IPS-18a (cell line): Measurements from ENCODE around the gene ATP7B.

Experiments
- H3K27ac ChIP-seq: one replicate; pipeline ENCODE4 v1.5.1; 2013; ENCODE audit warnings: low read length
- H3K27me3 ChIP-seq: one replicate; pipeline ENCODE4 v1.6.1; 2013; ENCODE audit warnings: mild to moderate bottlenecking, low read length; ENCODE audit not compliant: control insufficient read depth, insufficient read depth
- H3K36me3 ChIP-seq: one replicate; pipeline ENCODE4 v1.6.1; 2013; ENCODE audit warnings: low read depth, low read length; ENCODE audit not compliant: control insufficient read depth
- H3K4me1 ChIP-seq: one replicate; pipeline ENCODE4 v1.6.1; 2013; ENCODE audit warnings: low read depth, low read length; ENCODE audit not compliant: control insufficient read depth
- H3K4me3 ChIP-seq: one replicate; pipeline ENCODE4 v1.5.1; 2013; ENCODE audit warnings: low read length
- H3K9ac ChIP-seq: one replicate; pipeline ENCODE4 v1.6.1; 2013; ENCODE audit warnings: mild to moderate bottlenecking, low read length, moderate library complexity
- H3K9me3 ChIP-seq: one replicate; pipeline ENCODE4 v1.6.1; 2013; ENCODE audit warnings: low read depth, low read length; ENCODE audit not compliant: control insufficient read depth

ATP7B gene

DNA sequence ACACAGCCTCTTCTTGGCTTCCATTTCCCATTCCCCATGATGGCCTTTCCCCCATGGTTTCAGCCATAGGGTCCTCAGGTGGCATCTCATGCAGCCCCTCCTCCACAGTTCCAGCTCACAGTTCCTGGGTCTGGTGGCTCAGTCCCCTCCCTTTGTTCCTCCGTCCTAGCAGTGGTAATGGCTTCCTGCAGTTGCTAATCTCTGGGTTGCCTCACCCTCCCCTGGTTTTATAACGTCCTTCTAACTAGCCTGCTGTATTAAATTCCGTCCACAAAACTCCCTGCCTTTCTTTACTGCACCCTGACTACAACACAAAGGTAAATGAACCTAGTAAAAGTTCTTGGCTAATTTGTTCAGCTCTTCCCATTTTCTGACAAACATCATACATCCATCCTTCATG, 118.6 kb downstream of the ATP7B start:
- Histone ChIP-seq H3K36me3 (no peaks in the 10 kb centered on the region), H3K9ac (no peak overlapping the region), H3K4me3 (no peak overlapping the region), H3K27me3 (no peaks in the 10 kb centered on the region), H3K27ac (no peak overlapping the region), H3K4me1 (no peaks in the 10 kb centered on the region), H3K9me3 (no peaks in the 10 kb centered on the region)

DNA sequence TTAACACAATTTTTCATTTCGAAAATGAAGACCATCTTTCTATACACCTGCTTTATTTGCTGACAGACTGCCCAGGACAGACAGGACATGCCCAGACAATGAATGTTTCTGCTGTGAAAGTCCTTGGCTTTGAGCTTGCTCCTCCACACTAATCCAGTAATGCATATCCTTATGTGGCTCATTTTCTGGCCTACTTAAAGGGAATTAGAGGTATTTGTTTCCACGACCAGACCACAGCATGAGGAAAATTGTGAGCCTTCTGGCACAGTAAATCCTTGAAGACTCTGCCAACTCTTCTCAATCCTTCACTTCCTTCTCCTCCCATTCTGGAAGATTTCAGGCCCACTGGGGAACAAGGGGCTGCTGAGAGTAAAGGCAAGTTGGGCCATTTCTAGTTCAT, 123.8 kb downstream of the ATP7B start:
- no peak overlapping the region for H3K4me3 ChIP-seq
- no peaks in the 10 kb centered on the region for H3K9me3 ChIP-seq
- no peaks in the 10 kb centered on the region for H3K36me3 ChIP-seq
- H3K27me3 ChIP-seq = no peaks in the 10 kb centered on the region
- no peak overlapping the region for H3K27ac ChIP-seq
- no peaks in the 10 kb centered on the region for H3K4me1 ChIP-seq
- no peak overlapping the region for H3K9ac ChIP-seq

GRCh38 chr13:51885651-51886050, 125.6 kb downstream of the ATP7B start:
- Histone ChIP-seq H3K36me3 (no peaks in the 10 kb centered on the region), H3K9me3 (no peaks in the 10 kb centered on the region), H3K9ac (no peak overlapping the region), H3K4me1 (no peaks in the 10 kb centered on the region), H3K4me3 (no peak overlapping the region), H3K27me3 (no peaks in the 10 kb centered on the region), H3K27ac (no peak overlapping the region)

DNA sequence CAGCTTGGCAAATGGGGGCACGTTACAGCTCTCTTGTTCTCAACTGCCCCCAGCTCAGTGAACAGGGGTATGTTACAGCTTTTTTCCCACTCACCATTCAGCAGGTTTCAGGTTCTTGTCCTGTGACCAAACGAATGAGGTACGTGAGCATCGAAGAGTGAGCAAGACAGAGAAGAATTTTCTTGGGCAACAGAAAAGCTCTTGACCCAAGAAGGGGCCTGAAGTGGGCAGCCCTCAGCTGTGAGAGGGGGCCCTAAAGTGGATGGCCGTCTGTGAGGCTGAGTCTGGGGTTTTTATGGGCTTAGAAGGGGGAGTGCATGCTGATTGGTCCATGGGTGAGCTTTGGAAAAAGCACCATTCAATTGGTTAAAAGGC, 128.0 kb downstream of the ATP7B start:
- no peaks in the 10 kb centered on the region for H3K27me3 ChIP-seq
- H3K9ac ChIP-seq = no peak overlapping the region
- no peak overlapping the region for H3K4me3 ChIP-seq
- H3K27ac ChIP-seq = no peak overlapping the region
- no peaks in the 10 kb centered on the region for H3K4me1 ChIP-seq
- H3K36me3 ChIP-seq = no peaks in the 10 kb centered on the region
- H3K9me3 ChIP-seq = no peaks in the 10 kb centered on the region
